HUDEP-2 (cell line): ENCODE results near the gene CHST10.
"Not testable (repeated sequence)": the region's sequence is repeated elsewhere in the genome, so short reads cannot be mapped to it uniquely, and the experiment has no call there.

ENCODE experiments used
- DNase-seq, 76 experiments: peaks; one replicate each; lab custom pipeline; 2025; ENCODE audit not compliant: unreplicated experiment in 76 of 76; lab: John Stamatoyannopoulos, UW

CHST10 gene

DNA sequence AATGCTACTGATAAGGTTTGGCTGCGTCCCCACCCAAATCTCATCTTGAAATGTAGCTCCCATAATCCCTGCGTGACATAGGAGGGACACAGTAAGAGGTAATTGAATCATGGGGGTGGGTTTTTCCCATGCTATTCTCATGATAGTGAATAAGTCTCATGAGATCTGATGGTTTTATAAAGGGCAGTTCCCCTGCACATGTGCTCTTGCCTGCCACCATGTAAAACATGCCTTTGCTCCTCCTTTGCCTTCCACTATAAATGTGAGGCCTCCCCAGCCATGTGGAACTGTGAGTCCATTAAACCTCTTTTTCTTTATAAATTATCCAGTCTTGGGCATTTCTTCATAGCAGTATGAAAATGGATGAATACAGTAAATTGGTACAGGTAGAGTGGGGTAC lies 75.0 kb downstream of the CHST10 start:
- not testable (repeated sequence) for DNase-seq
